K562 (cell line): ENCODE data around the gene VRK1. TPM values are rescaled to one million over a fixed set of nuclear protein-coding genes. Genes with fewer than 3 reads are reported as not detected.

Experiments used
- C11orf30 ChIP-seq: fragments of 450-650 bp; IDR thresholded peaks from 2 replicates; pipeline ENCODE4 v1.6.1; 2016; ENCODE audit warnings: low read depth, mild to moderate bottlenecking
- CBX8 ChIP-seq: fragments of 200-600 bp; sonication (generic); IDR thresholded peaks from 2 replicates; pipeline ENCODE4 v1.6.1; 2012; ENCODE audit warnings: borderline replicate concordance, mixed run types, low read depth, mild to moderate bottlenecking, moderate library complexity, mixed read lengths, low read length, control low read depth, inconsistent platforms; ENCODE audit not compliant: poor library complexity, severe bottlenecking; ENCODE audit errors: extremely low read depth
- CREB1 ChIP-seq, 2 experiments: sonication (generic) in 1 of 2; formaldehyde crosslinking in 1 of 2; IDR thresholded peaks; 2 replicates each; pipeline versions ENCODE4 v1.6.1 to v1.8.0; 2012 to 2022; ENCODE audit warnings: inconsistent platforms in 1 of 2, mild to moderate bottlenecking in 1 of 2, missing genetic modification reagents in 1 of 2, moderate library complexity in 1 of 2
- CXXC5 ChIP-seq: fragments of 250-450 bp; sonication (Bioruptor Pico); IDR thresholded peaks from 2 replicates; pipeline ENCODE4 v1.8.0; 2022; ENCODE audit warnings: inconsistent platforms, mild to moderate bottlenecking, moderate library complexity
- ETV1 ChIP-seq: fragments of 450-650 bp; conservative IDR thresholded peaks from 2 replicates; pipeline ENCODE4 v1.6.1; 2016; ENCODE audit warnings: missing genetic modification characterization, control low read depth, low read depth, missing compliant biosample characterization
- FOXM1 ChIP-seq, 2 experiments: fragments of 450-650 bp in 1 of 2; sonication (generic) in 1 of 2; formaldehyde crosslinking in 1 of 2; IDR thresholded peaks; 2 replicates each; pipeline versions ENCODE4 v1.6.1 to v1.9.0; 2017 to 2022; ENCODE audit warnings: low read depth in 2 of 2, mild to moderate bottlenecking in 2 of 2, missing genetic modification reagents in 1 of 2, moderate library complexity in 1 of 2
- GMEB1 ChIP-seq: fragments of 250-450 bp; sonication (Bioruptor Pico); IDR thresholded peaks from 2 replicates; pipeline ENCODE4 v1.4.0; 2020; ENCODE audit warnings: mild to moderate bottlenecking
- HDAC3 ChIP-seq: fragments of 450-650 bp; IDR thresholded peaks from 2 replicates; pipeline ENCODE4 v1.6.1; 2018; ENCODE audit warnings: borderline replicate concordance, mild to moderate bottlenecking, moderate library complexity; ENCODE audit not compliant: partially characterized antibody
- LEF1 ChIP-seq: fragments of 450-650 bp; IDR thresholded peaks from 2 replicates; pipeline ENCODE4 v1.6.1; 2016; ENCODE audit warnings: mild to moderate bottlenecking
- NFATC3 ChIP-seq: fragments of 450-650 bp; IDR thresholded peaks from 2 replicates; pipeline ENCODE4 v1.6.1; 2017; ENCODE audit warnings: mild to moderate bottlenecking
- NFRKB ChIP-seq: fragments of 450-650 bp; IDR thresholded peaks from 2 replicates; pipeline ENCODE4 v1.6.1; 2016; ENCODE audit warnings: low read depth
- PRPF4 ChIP-seq: fragments of 200-400 bp; formaldehyde crosslinking; IDR thresholded peaks from one replicate; pipeline ENCODE4 v1.6.1; 2017; ENCODE audit warnings: low read length, low read depth, mild to moderate bottlenecking; ENCODE audit not compliant: insufficient read depth, poor library complexity, severe bottlenecking
- RBM15 ChIP-seq: fragments of 200-400 bp; formaldehyde crosslinking; IDR thresholded peaks from 2 replicates; pipeline ENCODE4 v1.6.1; 2018; ENCODE audit warnings: mild to moderate bottlenecking, low read length, moderate library complexity; ENCODE audit not compliant: insufficient read depth
- RBM22 ChIP-seq: fragments of 200-400 bp; formaldehyde crosslinking; IDR thresholded peaks from 2 replicates; pipeline ENCODE4 v1.6.1; 2018; ENCODE audit warnings: low read length, low read depth; ENCODE audit not compliant: poor library complexity, severe bottlenecking
- RCOR1 ChIP-seq, 2 experiments: IDR thresholded peaks; 2 replicates each; pipeline ENCODE4 v1.6.1; 2012; ENCODE audit warnings: low read depth in 2 of 2, low read length in 2 of 2, borderline replicate concordance in 1 of 2, improper control_type of control experiment in 1 of 2
- RUNX1 ChIP-seq: sonication (generic); IDR thresholded peaks from 2 replicates; pipeline ENCODE4 v1.6.1; 2016; ENCODE audit warnings: antibody characterized with exemption, low read depth
- SMAD1 ChIP-seq: fragments of 150-350 bp; IDR thresholded peaks from 2 replicates; pipeline ENCODE4 v1.6.1; 2014; ENCODE audit warnings: low read length, low read depth; ENCODE audit not compliant: partially characterized antibody
- SMARCE1 ChIP-seq: fragments of 450-650 bp; IDR thresholded peaks from 2 replicates; pipeline ENCODE4 v1.7.1; 2016; ENCODE audit warnings: mild to moderate bottlenecking
- SRF ChIP-seq, 2 experiments: fragments of 250-450, 450-650 bp in 1 of 2; sonication (Bioruptor Pico) in 1 of 2; sonication (generic) in 1 of 2; formaldehyde crosslinking; IDR thresholded peaks; 2 replicates each; pipeline versions ENCODE4 v1.5.0 to v1.5.1; 2020 to 2022; ENCODE audit warnings: mild to moderate bottlenecking in 1 of 2, missing genetic modification reagents in 1 of 2
- TRIM24 ChIP-seq, 2 experiments: fragments of 450-650 bp; IDR thresholded peaks; 2 replicates each; pipeline ENCODE4 v1.6.1; 2016
- ZBTB8A ChIP-seq: fragments of 450-650 bp; IDR thresholded peaks from 2 replicates; pipeline ENCODE4 v1.6.1; 2018; ENCODE audit warnings: mild to moderate bottlenecking, moderate library complexity; ENCODE audit not compliant: partially characterized antibody
- ZNF133 ChIP-seq: fragments of 250-450 bp; sonication (Bioruptor Pico); IDR thresholded peaks from 2 replicates; pipeline ENCODE4 v1.4.0; 2020; ENCODE audit warnings: mild to moderate bottlenecking
- ZNF316 ChIP-seq: fragments of 450-650 bp; IDR thresholded peaks from 2 replicates; pipeline ENCODE4 v1.6.1; 2016
- ZNF655 ChIP-seq: fragments of 250-450 bp; sonication (Bioruptor Pico); IDR thresholded peaks from 2 replicates; pipeline ENCODE4 v1.5.0; 2021
- polyA plus RNA-seq, 8 experiments: library from polyadenylated mRNA; depleted of rRNA in 4 of 8; stranded (reverse) in 5 of 8; unstranded in 3 of 8; fragments of >200 nt; fragmentation: Nextera tagmentation in 2 of 8; fragmentation: Illumina TruSeq in 1 of 8; extraction: Ambion mirVana in 2 of 8; extraction: Trizol in 1 of 8; gene quantifications; 2 replicates each; pipeline versions ENCODE4 v1.2.1 to v1.2.3, GENCODE V29; 2011 to 2014; ENCODE audit warnings: inconsistent platforms in 1 of 8, missing spikeins in 1 of 8
- total RNA-seq, 7 experiments: library from RNA; depleted of rRNA in 6 of 7; stranded (reverse); fragments of >200 nt in 6 of 7; fragmentation: Illumina TruSeq in 2 of 7; extraction: Trizol in 2 of 7; gene quantifications; 2 replicates each; pipeline versions ENCODE4 v1.2.1 to v1.2.3, GENCODE V29; 2011 to 2021; ENCODE audit warnings: low replicate concordance in 1 of 7
- TF ChIP-seq, protein P1 (sequence below): sonication (generic); formaldehyde crosslinking; IDR thresholded peaks from 2 replicates; pipeline ENCODE4 v1.8.1; 2023; ENCODE audit warnings: mild to moderate bottlenecking, missing genetic modification reagents

The VRK1 gene
- total and polyA plus RNA-seq, 9 of the 15 experiments (the other 6 are each of a cell fraction or from before 2014, with no cell fraction given): 83.6 to 177 (median 116) TPM

DNA sequence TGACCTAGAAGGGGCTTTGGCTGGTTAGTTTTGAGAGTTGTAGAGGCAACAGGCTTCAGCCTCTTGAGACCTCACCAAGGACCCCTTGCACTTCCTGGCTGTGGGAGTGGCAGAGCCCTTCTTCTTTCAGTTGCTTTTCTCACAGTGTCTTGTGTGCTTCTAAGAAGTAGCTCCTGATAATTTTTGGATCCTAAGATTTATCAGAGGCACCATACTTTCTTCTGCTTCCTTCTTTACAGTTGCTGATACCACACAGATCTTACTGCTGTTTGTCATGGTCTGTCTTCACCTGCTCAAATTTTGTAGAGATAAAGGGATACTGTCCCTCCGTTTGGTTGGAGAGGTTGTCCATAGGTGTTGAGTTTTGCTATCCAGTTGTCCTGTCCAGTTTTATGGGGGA lies 33.8 kb downstream of the VRK1 start (continued):
- no peak for TF ChIP-seq GMEB1 (CRISPR knock-in tag)
- no peak for TF ChIP-seq ZNF316
- no peak for TF ChIP-seq RBM15
- TF ChIP-seq CREB1 (IDR thresholded peaks at IDR 0.05): no peak
- TF ChIP-seq CREB1 (CRISPR knock-in tag; IDR thresholded peaks at IDR 0.05): no peak
- TF ChIP-seq ZNF133: no peak
- peak; percentile 66 for TF ChIP-seq HDAC3
- TF ChIP-seq PRPF4: no peak
- peak in 1 of 2 experiments; percentile 81; a peak in 2 of 4 replicates for TF ChIP-seq TRIM24 (IDR thresholded peaks at IDR 0.05)
- no peak for TF ChIP-seq ZNF655 (CRISPR knock-in tag)
- peak; percentile 43; the same call in 1 of the 2 replicates for TF ChIP-seq CXXC5 (CRISPR knock-in tag)
- peak; percentile 55; the same call in 1 of the 2 replicates for TF ChIP-seq LEF1
- TF ChIP-seq ETV1 (tag): peak; percentile 41; the same call in 1 of the 2 replicates
- TF ChIP-seq, protein P1, sequence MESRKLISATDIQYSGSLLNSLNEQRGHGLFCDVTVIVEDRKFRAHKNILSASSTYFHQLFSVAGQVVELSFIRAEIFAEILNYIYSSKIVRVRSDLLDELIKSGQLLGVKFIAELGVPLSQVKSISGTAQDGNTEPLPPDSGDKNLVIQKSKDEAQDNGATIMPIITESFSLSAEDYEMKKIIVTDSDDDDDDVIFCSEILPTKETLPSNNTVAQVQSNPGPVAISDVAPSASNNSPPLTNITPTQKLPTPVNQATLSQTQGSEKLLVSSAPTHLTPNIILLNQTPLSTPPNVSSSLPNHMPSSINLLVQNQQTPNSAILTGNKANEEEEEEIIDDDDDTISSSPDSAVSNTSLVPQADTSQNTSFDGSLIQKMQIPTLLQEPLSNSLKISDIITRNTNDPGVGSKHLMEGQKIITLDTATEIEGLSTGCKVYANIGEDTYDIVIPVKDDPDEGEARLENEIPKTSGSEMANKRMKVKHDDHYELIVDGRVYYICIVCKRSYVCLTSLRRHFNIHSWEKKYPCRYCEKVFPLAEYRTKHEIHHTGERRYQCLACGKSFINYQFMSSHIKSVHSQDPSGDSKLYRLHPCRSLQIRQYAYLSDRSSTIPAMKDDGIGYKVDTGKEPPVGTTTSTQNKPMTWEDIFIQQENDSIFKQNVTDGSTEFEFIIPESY: no peak
- peak; percentile 72 for TF ChIP-seq SMARCE1
- TF ChIP-seq SMAD1: no peak
- no peak for TF ChIP-seq SRF (CRISPR knock-in tag; IDR thresholded peaks at IDR 0.05)
- no peak for TF ChIP-seq NFRKB
- peak in 1 of 2 experiments; percentile 82; a peak in 2 of 4 replicates for TF ChIP-seq RCOR1 (IDR thresholded peaks at IDR 0.05; ENCODE audit: borderline replicate concordance in 1 of 2, low read depth in 2 of 2, low read length in 2 of 2)
- TF ChIP-seq NFATC3: no peak
- TF ChIP-seq CBX8: no peak
- no peak for TF ChIP-seq RUNX1
- TF ChIP-seq RBM22: no peak
- TF ChIP-seq C11orf30: no peak
- TF ChIP-seq FOXM1 (IDR thresholded peaks at IDR 0.05; ENCODE audit: low read depth): peak; percentile 66; the same call in 1 of the 2 replicates
- TF ChIP-seq FOXM1 (CRISPR knock-in tag; IDR thresholded peaks at IDR 0.05; ENCODE audit: low read depth): no peak
- no peak for TF ChIP-seq ZBTB8A
